NCI-H2196 treated with DMSO at 0.1 percent for 48 hours (cell line): ENCODE results near the gene SF1.

Source experiments
- DNase-seq: peaks from one replicate; lab custom pipeline; 2025; ENCODE audit not compliant: unreplicated experiment; lab: John Stamatoyannopoulos, UW

SF1 gene

DNA sequence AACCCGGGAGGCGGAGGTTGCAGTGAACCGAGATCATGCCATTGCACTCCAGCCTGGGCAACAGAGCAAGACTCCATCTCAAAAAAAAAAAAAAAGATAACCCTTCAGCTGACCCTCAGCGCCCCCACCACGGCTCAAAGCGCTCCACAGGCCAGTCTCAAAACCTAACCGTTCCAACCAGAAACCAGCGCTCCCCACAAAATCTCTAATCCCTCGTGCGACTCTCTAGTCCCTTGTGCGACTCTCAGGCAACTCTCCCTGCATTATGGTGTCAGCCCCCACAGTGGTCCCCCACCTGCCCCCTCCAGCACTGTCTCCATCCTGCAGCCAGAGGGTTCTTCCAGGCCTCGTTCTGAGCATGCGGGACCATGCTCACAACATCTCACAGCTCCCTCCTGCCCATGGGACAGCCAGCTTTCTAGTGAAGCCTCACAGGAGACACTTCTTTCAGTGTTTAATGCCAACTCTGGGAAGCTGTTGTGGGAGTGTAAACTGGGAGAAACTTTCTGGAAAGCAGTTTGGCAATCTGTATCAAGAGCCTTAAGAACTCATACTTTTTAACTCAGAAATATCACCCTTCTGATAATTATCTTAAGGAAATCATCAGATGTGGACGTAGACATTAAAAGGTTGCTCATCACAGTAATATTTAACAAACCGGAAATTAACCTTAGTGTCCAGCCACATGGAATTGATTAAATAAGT, 30.2 kb downstream of the SF1 start:
- DNase-seq = no peak

DNA sequence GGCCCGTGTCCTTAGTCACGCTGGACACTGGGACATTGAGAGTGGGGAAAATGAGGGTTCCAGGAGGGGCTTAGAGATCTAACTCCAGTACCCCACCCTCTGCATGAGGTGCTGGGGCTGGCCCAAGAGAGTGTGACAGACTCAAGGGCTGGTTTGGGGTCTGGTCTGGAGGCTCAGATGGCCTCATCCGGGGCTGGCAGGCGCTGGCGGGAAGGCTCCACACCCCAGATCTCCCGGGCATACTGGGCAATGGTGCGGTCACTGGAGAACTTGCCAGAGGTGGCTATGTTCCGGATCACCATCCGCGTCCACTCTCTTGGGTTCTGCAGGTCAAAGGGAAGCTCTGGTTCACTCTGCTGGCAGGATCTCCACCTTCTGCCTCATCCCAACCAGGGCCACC, 31.9 kb downstream of the SF1 start:
- DNase-seq = no peak

DNA sequence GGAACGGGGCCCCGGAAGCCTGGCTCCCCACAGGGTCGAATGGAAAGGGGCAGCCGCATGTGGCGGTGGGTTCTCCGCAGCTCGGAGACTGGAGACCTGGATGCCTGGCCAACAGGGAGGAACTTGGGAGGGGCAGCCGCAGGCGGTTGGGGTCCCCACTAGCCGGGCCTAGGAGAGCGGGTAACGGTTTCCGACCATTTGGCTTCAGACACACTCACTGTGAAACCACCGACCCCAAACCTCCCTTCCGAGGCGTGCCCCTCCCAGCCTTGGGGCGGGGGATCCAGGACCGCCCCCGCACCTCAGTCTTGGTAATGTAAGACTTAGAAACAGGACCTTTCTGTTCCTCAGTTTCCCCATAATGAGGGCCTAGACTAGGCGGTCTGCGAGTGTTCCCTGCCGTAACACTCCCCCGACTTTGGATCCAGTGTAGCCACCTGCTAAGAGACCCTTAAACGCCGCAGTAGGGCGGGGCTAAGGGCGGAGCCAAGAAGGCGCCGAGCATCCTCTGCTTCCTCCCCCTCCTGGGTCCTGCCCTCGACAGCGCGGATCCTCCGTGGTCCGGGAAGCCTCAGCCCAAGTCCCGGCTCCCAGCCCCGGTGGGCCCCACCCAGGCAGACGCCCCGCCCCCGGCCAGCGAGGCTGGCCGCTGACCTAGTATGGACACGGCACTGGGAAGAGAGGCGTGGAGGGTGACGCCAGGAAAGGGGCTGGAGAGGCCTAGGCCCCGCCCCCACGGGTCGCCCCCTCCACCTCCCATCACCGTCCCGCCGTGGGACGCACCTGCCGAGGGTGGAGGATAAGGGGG, 32.6 kb downstream of the SF1 start:
- DNase-seq = no peak

DNA sequence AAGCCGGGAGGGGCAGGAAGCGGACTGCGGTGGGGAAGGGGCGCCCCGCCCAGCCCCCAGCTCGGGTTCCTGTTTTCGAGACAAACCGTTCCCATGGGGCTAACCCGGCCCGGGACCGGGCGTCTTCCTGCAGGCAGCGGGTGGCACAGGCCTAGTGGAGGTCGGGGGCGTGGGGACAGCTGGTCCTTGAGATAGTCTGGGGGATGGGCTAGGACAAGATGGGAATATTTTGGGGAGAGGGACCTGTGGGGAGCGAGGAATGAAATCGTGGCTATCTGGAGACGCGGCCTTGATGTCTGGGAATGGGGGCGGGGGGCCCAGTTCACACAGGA, 33.2 kb downstream of the SF1 start:
- DNase-seq = no peak

DNA sequence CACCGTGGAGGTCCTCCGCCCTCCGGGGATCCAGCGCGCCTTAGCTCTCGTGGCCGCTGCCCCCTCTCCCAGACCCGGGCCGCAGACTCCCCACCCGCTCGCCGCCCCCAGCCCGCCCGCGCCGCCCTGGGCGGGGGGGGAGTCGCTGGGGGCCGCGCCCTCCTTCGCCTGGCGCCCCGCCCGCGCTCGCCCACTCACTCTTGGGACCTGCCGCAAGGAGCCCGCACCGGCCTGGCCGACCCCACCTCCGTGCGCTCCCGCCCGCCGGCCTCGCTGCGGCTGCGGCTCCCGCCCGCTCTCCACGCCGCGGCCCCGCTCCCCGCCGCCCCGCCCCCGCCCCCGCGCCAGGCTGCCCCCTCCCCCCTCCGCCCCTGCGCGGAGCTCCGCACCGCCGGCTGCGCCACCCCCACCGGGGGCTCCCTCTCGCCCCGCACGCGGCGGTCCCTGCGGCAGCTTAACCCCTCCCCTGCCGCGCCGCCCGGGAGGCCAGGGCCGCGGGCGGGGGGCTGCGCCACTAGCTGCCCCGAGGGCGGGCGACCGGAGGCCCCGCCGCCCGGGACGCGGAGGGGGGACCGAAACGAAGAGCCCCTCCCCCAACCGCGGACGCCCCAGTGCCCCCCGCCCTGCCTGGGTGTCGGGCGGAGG, 33.7 kb downstream of the SF1 start:
- DNase-seq = no peak

DNA sequence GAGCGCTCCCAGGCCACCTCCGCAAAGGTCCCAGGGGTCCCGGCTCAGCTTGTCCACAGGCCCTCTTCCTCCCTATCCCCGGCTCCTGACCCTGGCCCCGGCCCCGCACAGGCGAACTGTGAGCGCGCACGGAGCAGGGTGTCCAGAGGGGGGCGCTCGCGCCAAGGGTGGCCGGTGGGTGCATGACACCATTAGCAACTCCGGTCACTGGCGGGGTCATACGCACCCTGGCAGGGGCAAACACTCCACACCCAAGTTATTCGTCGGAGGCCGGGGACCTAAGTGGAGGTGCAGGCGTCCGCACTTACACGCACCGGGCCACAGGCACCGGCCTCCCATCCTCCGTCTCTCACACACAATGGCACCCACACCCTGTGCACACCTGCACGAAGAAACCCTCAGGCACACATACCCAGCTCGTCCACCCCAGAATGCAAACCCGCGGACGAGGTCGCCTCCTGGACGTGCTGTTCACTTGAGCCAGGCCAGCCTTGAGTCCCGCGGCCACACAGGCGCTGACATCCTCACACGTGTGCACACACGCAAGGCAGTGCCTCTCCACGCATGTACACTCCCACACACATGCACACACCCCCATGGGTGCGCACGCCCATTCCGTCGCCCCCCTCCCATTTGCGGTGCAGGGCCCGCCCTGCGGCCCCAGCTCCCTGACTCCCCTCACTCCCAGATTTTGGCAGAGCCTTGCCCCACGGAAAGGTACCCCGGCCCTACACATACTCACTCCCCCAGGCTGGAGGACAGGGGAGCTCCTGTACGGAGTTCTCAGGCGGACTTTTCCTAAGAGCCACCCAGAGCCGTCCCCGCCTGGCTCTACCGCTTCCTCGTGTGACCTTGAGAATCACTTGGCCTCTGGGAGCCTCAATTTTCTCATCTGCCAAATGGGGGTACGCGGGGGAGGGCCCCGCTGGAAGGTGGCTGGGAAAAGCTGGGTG, 34.5 kb downstream of the SF1 start, which contains the start of gene RASGRP2:
RASGRP2 (minus strand) TSS at position 552 of the 953 bp plus-strand sequence. CDS start 1,276 bp downstream, outside the sequence.
- no peak for DNase-seq

DNA sequence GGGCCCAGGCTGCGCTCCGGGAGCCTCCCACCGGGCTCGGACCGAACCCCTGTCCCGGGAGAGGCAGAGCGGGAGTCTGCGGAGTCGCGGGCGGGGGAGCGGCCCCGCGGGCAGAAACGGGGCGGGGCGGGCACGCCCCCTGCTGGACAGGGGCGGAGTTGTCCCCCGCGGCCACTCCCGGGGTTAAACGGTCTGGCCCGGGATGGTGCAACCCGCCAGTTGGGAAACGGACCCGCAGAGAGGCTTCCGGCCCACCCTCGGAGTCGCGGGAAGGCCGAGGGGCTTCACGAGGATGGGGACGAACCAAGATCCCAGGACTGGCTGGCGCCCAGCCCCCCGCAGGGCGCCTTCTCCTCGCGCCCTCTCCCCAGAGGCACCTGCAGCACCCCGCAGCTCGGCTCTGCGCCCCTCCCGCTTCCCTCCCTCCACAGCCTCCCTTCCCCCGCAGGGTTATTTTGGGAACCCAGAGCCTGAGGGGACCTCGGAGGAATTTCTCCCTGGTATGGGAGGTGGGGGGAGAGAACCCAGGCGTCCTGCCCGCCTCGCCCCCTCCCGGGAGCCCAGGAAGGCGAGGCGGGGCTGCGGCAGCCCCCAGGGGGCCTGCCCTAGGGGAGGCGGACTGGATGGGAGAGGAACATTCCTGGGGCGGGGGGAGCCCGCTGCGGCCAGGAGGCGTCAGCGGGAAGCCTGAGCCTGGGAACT, 35.3 kb downstream of the SF1 start:
- peak; percentile 22 for DNase-seq

DNA sequence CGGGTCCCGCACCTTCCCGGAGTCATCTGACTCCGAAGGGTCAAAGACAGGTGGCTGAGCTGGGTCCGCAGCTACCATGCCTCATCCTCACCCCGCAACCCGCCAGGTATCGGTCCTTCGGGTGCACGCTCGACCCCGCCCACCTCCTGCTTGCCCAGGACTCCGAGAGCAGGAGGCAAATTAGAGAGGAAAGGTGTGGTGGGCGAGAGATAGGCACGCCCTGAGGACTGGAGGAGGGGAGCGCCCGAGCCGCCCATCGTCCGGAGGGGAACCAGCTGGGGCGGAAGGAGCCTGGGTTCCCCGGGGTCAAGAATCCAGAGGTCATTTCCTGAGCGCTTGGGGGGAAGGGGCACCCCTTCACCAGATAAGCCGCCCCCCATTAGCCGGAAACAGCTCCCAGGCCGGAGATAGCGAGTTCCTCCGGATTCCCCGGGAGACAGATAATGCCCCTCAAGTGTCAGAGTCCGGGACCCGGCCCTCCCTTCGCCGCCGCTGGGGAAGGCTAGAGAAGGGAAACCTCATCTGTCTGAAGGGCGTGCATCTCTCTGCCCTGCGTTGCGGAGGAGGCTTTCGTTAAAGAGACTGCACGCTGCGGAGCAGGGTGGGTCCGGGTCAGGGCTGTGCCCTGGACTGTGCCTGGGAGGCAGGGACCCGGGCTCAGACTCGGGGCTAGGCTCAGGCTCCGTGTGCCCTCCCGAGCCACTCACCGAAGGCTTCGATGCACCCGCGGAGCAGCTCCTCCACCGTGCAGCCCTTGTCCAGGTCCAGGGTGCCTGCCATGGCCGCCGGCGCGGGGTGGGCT, 36.1 kb downstream of the SF1 start:
- no peak for DNase-seq

DNA sequence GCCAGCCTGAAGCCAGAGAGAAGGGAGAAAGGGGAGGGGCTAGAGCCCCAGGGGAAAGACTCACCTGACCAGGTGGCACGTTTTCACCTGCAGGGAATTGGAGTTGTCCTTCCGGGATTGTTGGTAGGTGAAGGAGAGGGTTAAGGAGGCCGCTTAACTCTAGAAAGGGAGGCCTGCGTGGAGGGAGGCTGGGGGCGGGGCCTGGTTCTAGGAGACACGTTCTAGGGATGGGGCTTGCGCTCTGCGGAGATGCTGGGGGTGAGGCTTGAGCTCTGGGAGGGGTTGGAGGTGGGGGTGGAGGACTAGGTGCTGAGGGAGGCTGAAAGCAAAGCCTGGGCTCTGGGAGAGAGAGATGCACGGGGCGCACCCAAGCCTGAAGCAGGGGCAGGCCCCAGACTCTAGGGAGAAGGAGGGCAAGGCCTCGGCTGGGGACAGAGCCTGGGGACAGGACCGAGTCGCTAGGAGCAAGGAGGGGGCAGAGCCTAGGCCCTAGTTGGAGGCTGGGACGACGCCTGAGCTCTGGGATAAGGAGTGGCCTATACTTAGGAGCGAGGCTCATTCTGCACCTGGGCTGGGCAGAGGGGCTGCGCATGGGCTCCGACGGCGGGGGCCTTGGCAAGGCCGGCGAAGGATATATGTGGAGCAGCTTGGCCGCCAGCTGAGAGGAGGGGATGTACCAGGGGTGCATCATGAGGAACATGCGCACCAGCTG, 36.8 kb downstream of the SF1 start:
- DNase-seq = no peak

DNA sequence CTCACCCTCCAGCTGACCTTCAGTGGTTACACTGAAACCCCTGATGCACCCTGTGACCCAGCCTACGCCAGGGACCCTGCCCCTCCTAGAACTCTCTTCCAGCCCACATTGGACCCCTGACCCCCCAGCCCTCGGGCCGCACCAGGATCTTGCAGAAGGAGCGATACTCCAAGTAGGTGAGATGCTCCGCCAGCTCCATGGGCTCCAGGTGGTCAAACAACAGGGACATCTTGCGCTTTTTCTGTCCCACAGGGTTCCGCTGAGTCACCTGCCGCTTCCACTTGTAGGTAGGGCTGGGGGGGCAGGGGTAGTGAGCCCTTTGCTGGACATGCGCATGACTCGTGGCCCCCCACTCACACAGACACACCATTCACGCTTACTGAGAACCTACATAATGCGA, 38.5 kb downstream of the SF1 start:
- no peak for DNase-seq

DNA sequence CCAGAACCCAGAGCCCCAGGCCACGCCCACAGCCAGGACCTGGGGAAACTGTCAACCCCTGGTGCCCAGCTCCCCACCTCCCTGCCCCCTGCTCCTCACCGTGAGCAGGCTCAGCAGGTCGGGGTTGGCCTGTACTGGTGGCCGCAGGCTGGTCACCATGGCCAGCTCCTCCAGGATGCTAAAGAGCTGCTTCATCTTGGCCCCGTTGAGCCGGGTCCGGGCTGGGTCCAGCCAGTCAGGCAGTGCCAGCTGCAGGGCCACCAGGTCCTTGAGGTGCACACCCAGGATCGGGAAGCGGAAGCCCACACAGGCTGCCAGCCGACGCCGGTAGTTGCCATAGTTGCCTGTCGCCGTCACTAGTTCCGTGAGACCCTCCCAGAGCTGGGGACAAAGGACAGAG, 41.7 kb downstream of the SF1 start:
- DNase-seq = no peak

DNA sequence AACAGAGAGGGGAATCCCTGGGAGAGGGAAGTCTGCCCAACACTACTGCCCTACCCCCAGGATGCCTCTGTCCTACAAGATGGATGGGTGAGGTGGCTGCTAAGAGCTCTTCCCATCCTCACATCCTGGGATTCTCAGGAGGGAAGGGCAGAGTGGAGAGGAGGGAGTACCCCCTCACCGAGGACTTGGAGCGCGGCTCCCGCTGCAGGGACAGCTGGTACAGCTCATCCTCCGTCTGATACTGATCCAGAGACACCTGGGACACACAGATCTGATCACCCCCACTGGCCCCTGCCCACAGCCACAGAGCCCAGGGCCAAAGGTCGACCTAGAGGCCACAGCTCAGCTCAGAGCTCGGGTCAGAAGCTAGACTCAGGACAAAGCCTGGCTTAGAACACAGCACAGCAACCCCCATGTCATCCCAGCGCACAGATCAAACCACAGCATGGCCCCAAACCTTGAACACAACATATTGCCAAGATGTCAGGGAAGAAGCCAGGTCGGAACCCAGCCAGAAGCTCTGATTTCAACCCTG, 42.5 kb downstream of the SF1 start:
- DNase-seq = no peak

DNA sequence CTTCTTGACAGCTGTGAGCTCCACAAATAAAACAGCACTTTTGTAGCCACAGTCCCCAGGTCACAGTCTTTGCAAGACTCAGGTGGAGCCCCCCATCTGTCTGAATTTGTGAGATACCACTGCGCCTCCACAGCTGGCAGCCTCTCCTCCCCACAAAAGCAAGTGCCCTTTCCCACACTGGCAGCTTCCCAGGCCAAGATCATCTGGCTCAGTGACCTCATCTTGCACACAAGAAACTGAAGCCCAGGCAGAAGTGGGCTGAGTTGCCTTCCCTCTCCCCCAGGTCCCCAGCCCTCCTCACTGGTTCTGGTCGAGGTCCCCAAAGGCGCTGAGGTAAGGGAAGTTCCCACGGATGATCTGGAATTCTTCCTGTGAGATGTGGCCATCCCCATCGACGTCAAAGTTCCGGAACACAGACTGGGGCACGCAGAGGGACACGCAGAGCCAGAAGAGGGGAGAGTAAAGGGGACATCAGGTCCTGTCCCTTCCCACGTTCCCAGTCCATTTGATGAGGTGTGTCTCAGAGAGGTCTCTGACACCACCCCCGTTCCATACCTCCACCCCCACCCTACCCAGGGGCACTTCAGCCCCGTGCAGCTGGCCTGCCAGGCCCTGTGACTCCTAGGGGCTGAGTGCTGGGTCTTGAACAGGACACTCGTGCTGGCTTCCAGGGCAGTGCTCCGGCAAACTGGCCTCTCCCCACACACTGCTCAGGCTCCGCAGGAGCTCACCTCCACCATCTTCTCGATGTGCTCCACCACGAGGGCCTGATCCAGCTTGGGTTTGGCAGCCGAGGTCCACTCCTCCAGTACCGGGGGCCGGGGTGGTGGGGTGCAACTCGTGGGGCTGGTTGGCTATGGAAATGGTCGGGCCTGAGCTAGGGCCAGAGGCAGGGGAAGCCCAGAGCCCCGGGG, 43.3 kb downstream of the SF1 start:
- no peak for DNase-seq

DNA sequence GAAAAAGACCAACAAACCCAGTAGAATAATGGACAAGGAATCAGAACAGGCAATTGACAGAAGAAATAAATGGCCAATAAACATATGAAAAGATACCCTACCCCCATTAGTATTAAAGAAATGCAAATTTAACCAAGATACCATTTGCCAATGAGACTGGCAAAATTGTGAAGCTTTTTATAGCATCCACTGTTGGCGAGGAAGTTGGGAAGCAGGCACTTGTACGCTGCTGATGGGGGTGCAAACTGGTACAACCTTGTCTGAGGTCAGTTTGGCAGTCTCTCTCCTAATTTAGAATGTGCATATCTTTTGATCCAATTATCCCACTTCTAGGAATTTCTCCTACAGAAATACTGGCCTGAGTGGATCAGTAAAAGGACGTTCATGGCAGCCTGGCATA, 46.7 kb downstream of the SF1 start:
- no peak for DNase-seq

DNA sequence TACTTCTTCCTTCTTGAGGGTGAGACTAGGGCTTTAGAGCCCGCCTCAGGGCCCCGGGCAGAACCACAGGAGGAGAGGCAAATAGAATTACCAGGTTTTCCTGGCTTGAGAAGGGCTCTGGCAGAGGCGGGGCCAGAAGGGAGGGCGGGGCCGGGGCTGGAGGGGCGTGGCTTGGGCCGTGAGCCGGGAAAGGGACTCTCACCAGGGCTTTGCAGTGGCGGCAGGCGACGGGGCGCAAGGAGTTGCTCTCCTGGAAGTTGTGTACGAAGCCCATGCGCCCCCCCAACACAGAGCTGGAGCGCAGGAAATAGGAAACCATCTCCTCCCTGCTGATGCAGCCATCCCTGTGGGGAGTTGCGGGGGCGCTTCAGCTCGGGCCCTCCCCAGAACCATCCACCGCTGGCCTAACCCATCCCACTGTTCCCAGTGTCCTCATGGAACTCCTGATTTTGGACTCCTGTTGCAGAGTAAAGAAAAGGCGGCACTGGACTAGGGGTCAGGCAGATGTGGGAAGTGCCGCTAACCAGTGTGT, 48.4 kb downstream of the SF1 start:
- DNase-seq = no peak

DNA sequence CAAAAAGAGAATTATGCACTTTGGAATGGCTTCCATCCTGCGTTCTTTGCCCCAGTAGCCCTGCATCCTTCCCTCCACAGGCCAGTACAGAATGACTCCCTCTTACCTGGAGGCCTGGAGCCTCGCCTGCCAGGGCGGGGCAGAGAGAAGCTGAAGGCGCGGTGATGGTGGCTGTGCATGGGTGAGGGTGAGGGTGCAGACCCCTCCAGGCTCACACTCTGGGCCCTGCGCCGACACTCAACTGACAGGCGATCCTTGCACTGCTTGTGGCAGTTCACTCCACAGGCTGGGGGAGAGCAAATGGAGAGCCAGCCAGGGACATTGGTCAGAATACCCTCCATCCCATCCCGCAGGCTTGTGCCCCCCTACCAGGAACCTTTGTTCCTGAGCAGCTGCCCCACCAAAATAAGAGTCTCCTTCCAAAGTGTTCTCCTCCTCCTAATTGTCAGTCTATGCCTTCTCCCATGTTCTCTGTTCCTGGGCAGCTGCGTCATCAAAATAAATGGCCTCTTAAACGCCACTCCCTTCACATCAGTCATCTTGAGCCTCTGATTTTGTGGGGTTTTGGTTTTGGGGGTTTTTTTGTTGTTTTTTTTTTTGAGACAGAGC, 49.5 kb downstream of the SF1 start:
- no peak for DNase-seq
